ENCODE results near the gene SHOX. TPM values are rescaled to one million over a fixed set of nuclear protein-coding genes. Genes with fewer than 3 reads are reported as not detected.
"Not testable (repeated sequence)": the region's sequence is repeated elsewhere in the genome, so short reads cannot be mapped to it uniquely, and the experiment has no call there.

Gene SHOX
- total RNA-seq, 3 donors from 2014 or later = not detected

GRCh38 chrX:617401-617800 is 13.2 kb upstream of the SHOX start:
- ATAC-seq (no peak), DNase-seq (no peak)
- H3K9me3 Mint-ChIP-seq = peaks cover 5% of the 10 kb centered on the region
- H3K36me3 Mint-ChIP-seq (ENCODE audit: insufficient read depth) = no peaks in the 10 kb centered on the region
- no peak overlapping the region for H3K4me3 Mint-ChIP-seq
- peaks cover 43% of the 10 kb centered on the region for H3K27me3 Mint-ChIP-seq (ENCODE audit: low read depth)
- H3K4me1 Mint-ChIP-seq (ENCODE audit: low read depth) = no peaks in the 10 kb centered on the region

GRCh38 chrX:617891-618290 is 12.7 kb upstream of the SHOX start:
- DNase-seq (no peak), ATAC-seq (no peak)
- H3K4me3 Mint-ChIP-seq = no peak overlapping the region
- H3K36me3 Mint-ChIP-seq (ENCODE audit: insufficient read depth) = no peaks in the 10 kb centered on the region
- H3K9me3 Mint-ChIP-seq = peaks cover 3% of the 10 kb centered on the region
- H3K4me1 Mint-ChIP-seq (ENCODE audit: low read depth) = no peaks in the 10 kb centered on the region
- peaks cover 45% of the 10 kb centered on the region for H3K27me3 Mint-ChIP-seq (ENCODE audit: low read depth)

- not testable (repeated sequence) for DNase-seq; H3K9me3 Mint-ChIP-seq; H3K4me3 Mint-ChIP-seq; ATAC-seq; H3K36me3 Mint-ChIP-seq (ENCODE audit: insufficient read depth); H3K4me1 Mint-ChIP-seq (ENCODE audit: low read depth)
- H3K27me3 Mint-ChIP-seq (ENCODE audit: low read depth) = peaks cover 45% of the 10 kb centered on the region
Measured at GRCh38 chrX:618304-618703, 12.3 kb upstream of the SHOX start.

- DNase-seq (no peak), ATAC-seq (no peak)
- H3K36me3 Mint-ChIP-seq (ENCODE audit: insufficient read depth) = no peaks in the 10 kb centered on the region
- H3K27me3 Mint-ChIP-seq (ENCODE audit: low read depth) = peaks cover 47% of the 10 kb centered on the region
- peaks cover 3% of the 10 kb centered on the region for H3K9me3 Mint-ChIP-seq
- peaks cover 3% of the 10 kb centered on the region for H3K4me1 Mint-ChIP-seq (ENCODE audit: low read depth)
- no peak overlapping the region for H3K4me3 Mint-ChIP-seq
Measured at GRCh38 chrX:618761-619450, 11.7 kb upstream of the SHOX start.

GRCh38 chrX:619451-619811 is 11.2 kb upstream of the SHOX start:
- H3K27me3 Mint-ChIP-seq (ENCODE audit: low read depth) = peaks cover 47% of the 10 kb centered on the region
- peaks cover 3% of the 10 kb centered on the region for H3K9me3 Mint-ChIP-seq
- peaks cover 3% of the 10 kb centered on the region for H3K4me1 Mint-ChIP-seq (ENCODE audit: low read depth)
- H3K36me3 Mint-ChIP-seq (ENCODE audit: insufficient read depth) = no peaks in the 10 kb centered on the region
- DNase-seq (no peak), ATAC-seq (no peak)
- H3K4me3 Mint-ChIP-seq = no peak overlapping the region

- Mint-ChIP-seq H3K9me3 (peaks cover 3% of the 10 kb centered on the region), H3K4me1 (ENCODE audit: low read depth) (peaks cover 6% of the 10 kb centered on the region), H3K27me3 (ENCODE audit: low read depth) (peaks cover 49% of the 10 kb centered on the region), H3K36me3 (ENCODE audit: insufficient read depth) (no peaks in the 10 kb centered on the region), H3K4me3 (no peak overlapping the region)
- ATAC-seq = no peak
- DNase-seq = no peak
Measured at GRCh38 chrX:619812-620531, 10.6 kb upstream of the SHOX start.

- Mint-ChIP-seq H3K36me3 (ENCODE audit: insufficient read depth) (no peaks in the 10 kb centered on the region), H3K4me1 (ENCODE audit: low read depth) (peaks cover 8% of the 10 kb centered on the region), H3K9me3 (peaks cover 4% of the 10 kb centered on the region), H3K27me3 (ENCODE audit: low read depth) (peaks cover 61% of the 10 kb centered on the region), H3K4me3 (no peak overlapping the region)
- DNase-seq = no peak
- ATAC-seq = no peak
Measured at GRCh38 chrX:621705-622503, 8.7 kb upstream of the SHOX start.

- not testable (repeated sequence) for ATAC-seq; H3K9me3 Mint-ChIP-seq; DNase-seq; H3K4me3 Mint-ChIP-seq; H3K36me3 Mint-ChIP-seq (ENCODE audit: insufficient read depth)
- Mint-ChIP-seq H3K4me1 (ENCODE audit: low read depth) (peaks cover 11% of the 10 kb centered on the region), H3K27me3 (ENCODE audit: low read depth) (peaks cover 64% of the 10 kb centered on the region)
Measured at GRCh38 chrX:622802-623201, 7.8 kb upstream of the SHOX start.

- H3K36me3 Mint-ChIP-seq (ENCODE audit: insufficient read depth) = no peaks in the 10 kb centered on the region
- H3K9me3 Mint-ChIP-seq = peaks cover 4% of the 10 kb centered on the region
- peaks cover 11% of the 10 kb centered on the region for H3K4me1 Mint-ChIP-seq (ENCODE audit: low read depth)
- H3K4me3 Mint-ChIP-seq = no peak overlapping the region
- DNase-seq (no peak), ATAC-seq (peak in 1 of 2 donors; percentile 18)
- peaks cover 64% of the 10 kb centered on the region for H3K27me3 Mint-ChIP-seq (ENCODE audit: low read depth)
Measured at GRCh38 chrX:623268-623598, 7.4 kb upstream of the SHOX start.

GRCh38 chrX:623599-624315 is 6.8 kb upstream of the SHOX start:
- no peak for DNase-seq
- Mint-ChIP-seq H3K4me3 (no peak overlapping the region), H3K36me3 (ENCODE audit: insufficient read depth) (no peaks in the 10 kb centered on the region), H3K9me3 (peaks cover 4% of the 10 kb centered on the region), H3K4me1 (ENCODE audit: low read depth) (peaks cover 11% of the 10 kb centered on the region), H3K27me3 (ENCODE audit: low read depth) (peaks cover 61% of the 10 kb centered on the region)
- ATAC-seq = no peak

GRCh38 chrX:625137-625691 is 5.4 kb upstream of the SHOX start:
- H3K27me3 Mint-ChIP-seq (ENCODE audit: low read depth) = peaks cover 68% of the 10 kb centered on the region
- no peak overlapping the region for H3K4me3 Mint-ChIP-seq
- ATAC-seq (no peak), DNase-seq (no peak)
- H3K4me1 Mint-ChIP-seq (ENCODE audit: low read depth) = peaks cover 11% of the 10 kb centered on the region
- H3K36me3 Mint-ChIP-seq (ENCODE audit: insufficient read depth) = no peaks in the 10 kb centered on the region
- peaks cover 4% of the 10 kb centered on the region for H3K9me3 Mint-ChIP-seq

GRCh38 chrX:626047-626446 is 4.5 kb upstream of the SHOX start:
- not testable (repeated sequence) for H3K4me3 Mint-ChIP-seq; H3K36me3 Mint-ChIP-seq (ENCODE audit: insufficient read depth); H3K9me3 Mint-ChIP-seq; ATAC-seq; DNase-seq
- Mint-ChIP-seq H3K4me1 (ENCODE audit: low read depth) (peaks cover 11% of the 10 kb centered on the region), H3K27me3 (ENCODE audit: low read depth) (peaks cover 68% of the 10 kb centered on the region)

- ATAC-seq = no peak
- peaks cover 11% of the 10 kb centered on the region for H3K4me1 Mint-ChIP-seq (ENCODE audit: low read depth)
- DNase-seq = no peak
- no peaks in the 10 kb centered on the region for H3K36me3 Mint-ChIP-seq (ENCODE audit: insufficient read depth)
- H3K4me3 Mint-ChIP-seq = no peak overlapping the region
- peaks cover 71% of the 10 kb centered on the region for H3K27me3 Mint-ChIP-seq (ENCODE audit: low read depth)
- peaks cover 4% of the 10 kb centered on the region for H3K9me3 Mint-ChIP-seq
Measured at GRCh38 chrX:626745-627509, 3.7 kb upstream of the SHOX start.
